Activated naive CD4-positive, alpha-beta T cell treated with anti-CD3 and anti-CD28 coated beads, Interleukin-2, amount 10 ng/mL, durations not matched to agents 7 days and 5 days (primary cell): ENCODE data around the gene SORCS2.
"Not testable (repeated sequence)": the region's sequence is repeated elsewhere in the genome, so short reads cannot be mapped to it uniquely, and the experiment has no call there.

ENCODE experiments used
- CTCF ChIA-PET: fragments of 350-600 bp; sonication (Branson Sonifier 250); formaldehyde crosslinking; loops from one replicate; lab custom pipeline; 2021; ENCODE audit warnings: antibody characterized with exemption; lab: Charles Lee
- DNase-seq: peaks from one replicate; pipeline ENCODE4 v3.0.0-alpha.2; 2020
- H3K27ac Mint-ChIP-seq: one replicate; pipeline ENCODE4 v1.8.0; 2021; ENCODE audit warnings: mild to moderate bottlenecking, moderate library complexity, mixed read lengths
- H3K27me3 Mint-ChIP-seq: one replicate; pipeline ENCODE4 v1.8.0; 2021; ENCODE audit warnings: mild to moderate bottlenecking, mixed read lengths
- H3K36me3 Mint-ChIP-seq: one replicate; pipeline ENCODE4 v1.8.0; 2021; ENCODE audit warnings: mixed read lengths
- H3K4me1 Mint-ChIP-seq: one replicate; pipeline ENCODE4 v1.8.0; 2021; ENCODE audit warnings: mixed read lengths
- H3K4me3 Mint-ChIP-seq: one replicate; pipeline ENCODE4 v1.8.0; 2021; ENCODE audit warnings: mild to moderate bottlenecking, moderate library complexity, mixed read lengths
- H3K9me3 Mint-ChIP-seq: one replicate; pipeline ENCODE4 v1.8.0; 2021; ENCODE audit warnings: mixed read lengths

The SORCS2 gene

DNA sequence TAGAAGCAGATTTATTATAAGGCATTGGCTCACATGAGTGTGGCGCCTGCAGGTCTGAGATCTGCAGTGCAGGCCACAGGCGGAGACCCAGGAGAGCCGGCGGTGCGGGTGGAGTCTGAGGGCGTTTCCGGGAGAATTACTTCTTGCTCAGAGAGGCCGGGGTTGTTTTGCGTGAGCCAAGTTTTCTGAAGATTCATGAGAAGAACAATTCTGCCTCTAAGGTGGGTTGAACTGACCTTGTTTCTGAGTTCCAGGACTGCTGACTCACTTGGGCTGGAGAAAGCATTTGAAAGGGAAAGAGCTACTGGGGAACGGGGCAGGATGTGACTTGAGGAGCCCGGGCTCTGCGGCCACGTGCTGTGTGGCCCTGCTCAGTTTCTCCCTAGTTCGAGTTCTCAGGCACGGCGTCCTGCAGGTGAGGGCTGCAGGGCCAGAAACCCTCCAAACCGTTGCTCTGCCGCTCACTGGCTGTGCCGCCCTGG, 36.7 kb upstream of the SORCS2 start:
- CTCF ChIA-PET = interaction anchor here (0.6 kb wide), 1 partner anchor 308 kb away, joined by 3 read pairs; no protein-coding TSS in a partner anchor
- no peak overlapping the region for H3K27ac Mint-ChIP-seq
- H3K4me3 Mint-ChIP-seq = no peak overlapping the region
- peak; percentile 20 for DNase-seq
- H3K4me1 Mint-ChIP-seq = no peaks in the 10 kb centered on the region
- peaks cover 48% of the 10 kb centered on the region for H3K27me3 Mint-ChIP-seq
- H3K36me3 Mint-ChIP-seq = no peaks in the 10 kb centered on the region
- H3K9me3 Mint-ChIP-seq = no peaks in the 10 kb centered on the region

DNA sequence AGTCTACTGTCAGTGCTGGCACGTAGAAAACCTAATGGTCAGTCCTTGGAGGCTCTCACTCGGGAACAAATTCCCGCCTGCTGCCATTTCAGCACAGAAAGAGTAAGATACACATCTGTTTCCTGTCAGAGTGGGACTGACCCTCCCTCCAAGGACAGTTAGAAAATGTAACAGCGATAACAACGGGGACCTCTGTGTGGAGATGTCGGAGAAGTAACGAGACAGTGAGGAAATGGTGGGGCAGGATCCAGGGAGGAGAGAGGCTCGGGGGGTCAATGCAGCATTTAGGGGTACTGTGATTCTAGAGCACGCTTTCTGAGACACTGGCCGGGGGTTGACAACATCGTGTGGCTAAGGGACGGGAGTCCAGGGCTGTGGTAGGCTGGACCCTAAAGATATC, 36.0 kb upstream of the SORCS2 start:
- CTCF ChIA-PET = no interaction called here
- Mint-ChIP-seq H3K27ac (no peak overlapping the region), H3K4me1 (no peaks in the 10 kb centered on the region), H3K36me3 (no peaks in the 10 kb centered on the region), H3K4me3 (no peak overlapping the region), H3K27me3 (peaks cover 46% of the 10 kb centered on the region), H3K9me3 (no peaks in the 10 kb centered on the region)
- DNase-seq = peak; percentile 14

DNA sequence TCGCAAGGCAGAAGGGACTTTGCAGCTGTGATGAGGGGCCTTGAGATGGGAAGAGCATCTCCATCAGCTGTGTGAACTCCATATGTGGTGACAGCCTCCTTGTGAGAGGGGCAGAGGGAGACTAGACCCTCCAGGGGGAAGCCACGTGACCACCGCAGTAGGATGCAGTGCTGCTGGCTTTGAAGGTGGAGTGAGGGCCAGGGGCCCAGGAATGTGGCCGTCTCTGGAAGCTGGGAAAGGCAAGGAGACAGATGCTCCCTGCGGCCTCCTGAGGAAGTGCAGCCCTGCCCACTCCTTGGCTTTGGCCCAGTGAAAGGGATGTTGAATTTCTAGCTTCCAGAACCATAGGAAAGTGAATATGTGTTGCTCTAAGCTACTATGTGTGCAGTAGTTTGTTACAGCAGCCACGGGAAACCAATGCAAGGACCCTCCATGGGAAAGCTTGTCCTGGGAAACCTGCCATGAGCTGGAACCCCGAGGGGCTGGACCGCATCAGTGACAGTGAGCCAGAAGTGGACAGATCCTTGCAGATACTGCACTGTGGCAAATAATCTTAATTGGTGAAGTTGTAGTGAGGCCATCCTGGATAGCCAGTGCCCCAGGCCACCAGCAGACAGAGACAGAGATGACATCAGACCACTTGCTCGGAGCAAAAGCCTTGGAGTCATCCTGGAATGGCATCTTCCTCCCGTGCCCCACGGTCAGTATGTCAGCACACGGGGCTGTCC, 35.4 kb upstream of the SORCS2 start:
- peak; percentile 11 for DNase-seq
- H3K27ac Mint-ChIP-seq = no peak overlapping the region
- H3K27me3 Mint-ChIP-seq = peaks cover 44% of the 10 kb centered on the region
- CTCF ChIA-PET = no interaction called here
- H3K4me1 Mint-ChIP-seq = no peaks in the 10 kb centered on the region
- no peaks in the 10 kb centered on the region for H3K9me3 Mint-ChIP-seq
- no peak overlapping the region for H3K4me3 Mint-ChIP-seq
- no peaks in the 10 kb centered on the region for H3K36me3 Mint-ChIP-seq

DNA sequence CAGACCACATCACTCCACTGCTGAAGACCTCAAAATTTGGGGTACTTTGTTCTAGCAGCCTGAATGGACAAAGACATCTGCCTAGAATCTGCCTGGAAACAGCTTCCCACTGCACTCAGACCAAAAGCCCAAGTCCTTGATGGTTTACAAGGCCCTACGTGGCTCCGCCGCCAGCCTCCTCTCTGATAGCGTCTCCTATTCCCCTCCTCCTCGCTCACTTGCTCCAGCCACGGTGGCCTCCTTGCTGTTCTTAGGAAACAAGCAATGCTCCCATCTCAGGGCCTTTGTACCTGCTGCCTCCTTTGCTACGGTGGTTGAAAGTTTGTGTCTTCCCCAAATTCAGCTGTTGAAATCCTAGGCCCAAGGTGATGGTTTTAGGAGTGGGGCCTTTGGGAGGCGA, 34.7 kb upstream of the SORCS2 start:
- H3K27ac Mint-ChIP-seq = no peak overlapping the region
- no peaks in the 10 kb centered on the region for H3K4me1 Mint-ChIP-seq
- DNase-seq = no peak
- CTCF ChIA-PET = interaction anchor here (1.1 kb wide), 1 partner anchor 562 kb away, joined by 3 read pairs; no protein-coding TSS in a partner anchor
- H3K4me3 Mint-ChIP-seq = no peak overlapping the region
- no peaks in the 10 kb centered on the region for H3K36me3 Mint-ChIP-seq
- H3K9me3 Mint-ChIP-seq = no peaks in the 10 kb centered on the region
- peaks cover 44% of the 10 kb centered on the region for H3K27me3 Mint-ChIP-seq

DNA sequence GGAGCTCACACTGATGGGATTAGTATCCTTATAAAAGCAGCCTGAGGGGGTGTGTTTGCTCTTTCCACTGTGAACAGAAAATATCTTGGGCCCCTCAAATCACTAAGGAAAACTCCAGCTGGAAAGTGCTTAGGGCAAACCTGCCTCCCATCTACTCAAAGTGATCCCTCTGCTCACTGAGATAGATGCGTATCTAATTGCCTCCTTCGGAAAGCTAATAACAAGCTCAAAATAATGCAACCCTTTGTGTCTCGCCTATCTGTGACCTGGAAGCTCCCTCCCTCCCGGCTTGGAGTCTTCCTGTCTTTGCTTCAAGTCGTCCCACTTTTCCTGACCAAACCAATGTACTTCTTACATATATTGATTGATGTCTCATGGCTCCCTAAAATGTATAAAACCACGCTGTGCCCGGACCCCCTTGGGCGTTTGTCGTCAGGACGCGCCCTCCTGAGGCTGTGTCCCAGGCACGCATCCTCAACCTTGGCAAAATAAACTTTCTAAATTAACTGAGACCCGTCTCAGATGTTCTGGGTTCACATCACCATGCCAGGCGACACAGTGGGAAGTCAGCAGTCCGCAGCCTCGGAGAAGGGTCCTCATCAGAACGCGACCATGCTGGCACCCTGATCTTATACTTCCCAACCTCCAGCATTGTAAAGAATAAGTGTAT, 34.1 kb upstream of the SORCS2 start:
- CTCF ChIA-PET = interaction anchor here (1.1 kb wide), 1 partner anchor 562 kb away, joined by 3 read pairs; no protein-coding TSS in a partner anchor
- H3K4me3 Mint-ChIP-seq = no peak overlapping the region
- H3K9me3 Mint-ChIP-seq = no peaks in the 10 kb centered on the region
- no peaks in the 10 kb centered on the region for H3K36me3 Mint-ChIP-seq
- H3K27me3 Mint-ChIP-seq = peaks cover 44% of the 10 kb centered on the region
- DNase-seq = peak; percentile 4
- no peak overlapping the region for H3K27ac Mint-ChIP-seq
- no peaks in the 10 kb centered on the region for H3K4me1 Mint-ChIP-seq

DNA sequence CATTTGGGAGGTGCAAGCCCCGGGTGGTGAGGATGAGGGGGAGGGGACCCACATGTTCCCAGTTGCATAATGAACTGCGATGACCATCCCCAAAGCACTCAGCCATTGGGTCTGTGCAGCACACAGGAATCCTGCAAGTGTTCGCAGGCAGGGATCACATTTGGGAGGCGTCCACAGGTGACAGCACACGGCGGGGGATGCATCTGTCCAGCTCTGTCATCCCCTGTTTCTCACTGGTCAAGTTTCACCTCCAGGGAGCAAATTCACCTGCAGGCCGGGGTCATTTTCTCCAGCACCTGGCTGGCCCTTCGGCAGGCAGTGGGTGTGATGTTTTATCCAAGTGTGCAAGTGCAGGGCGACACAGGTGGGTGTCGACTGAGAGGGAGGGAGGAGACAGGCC, 33.3 kb upstream of the SORCS2 start:
- peak; percentile 17 for DNase-seq
- H3K36me3 Mint-ChIP-seq = no peaks in the 10 kb centered on the region
- CTCF ChIA-PET = no interaction called here
- no peak overlapping the region for H3K4me3 Mint-ChIP-seq
- H3K4me1 Mint-ChIP-seq = no peaks in the 10 kb centered on the region
- peaks cover 41% of the 10 kb centered on the region for H3K27me3 Mint-ChIP-seq
- H3K9me3 Mint-ChIP-seq = no peaks in the 10 kb centered on the region
- no peak overlapping the region for H3K27ac Mint-ChIP-seq

DNA sequence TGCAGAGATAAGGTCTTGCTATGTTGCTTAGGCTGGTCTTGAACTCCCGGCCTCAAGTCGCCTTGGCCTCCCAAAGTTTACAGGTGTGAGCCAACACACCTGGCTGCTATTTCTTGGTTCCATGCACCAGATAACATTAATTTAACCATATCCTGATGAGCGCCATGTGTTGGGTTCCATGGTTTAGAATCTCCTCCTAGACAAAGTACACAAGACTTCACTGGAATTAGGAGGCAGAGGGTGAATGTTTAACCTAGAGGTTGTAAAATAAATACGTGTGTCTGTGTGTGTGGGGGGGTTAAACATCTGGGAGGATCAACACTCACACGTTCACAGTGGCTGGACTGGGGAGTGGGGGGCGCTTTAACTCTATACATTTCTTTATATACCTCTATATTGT, 32.4 kb upstream of the SORCS2 start:
- CTCF ChIA-PET = no interaction called here
- no peaks in the 10 kb centered on the region for H3K36me3 Mint-ChIP-seq
- H3K4me1 Mint-ChIP-seq = no peaks in the 10 kb centered on the region
- H3K4me3 Mint-ChIP-seq = no peak overlapping the region
- H3K9me3 Mint-ChIP-seq = no peaks in the 10 kb centered on the region
- no peak overlapping the region for H3K27ac Mint-ChIP-seq
- no peak for DNase-seq
- H3K27me3 Mint-ChIP-seq = peaks cover 37% of the 10 kb centered on the region

DNA sequence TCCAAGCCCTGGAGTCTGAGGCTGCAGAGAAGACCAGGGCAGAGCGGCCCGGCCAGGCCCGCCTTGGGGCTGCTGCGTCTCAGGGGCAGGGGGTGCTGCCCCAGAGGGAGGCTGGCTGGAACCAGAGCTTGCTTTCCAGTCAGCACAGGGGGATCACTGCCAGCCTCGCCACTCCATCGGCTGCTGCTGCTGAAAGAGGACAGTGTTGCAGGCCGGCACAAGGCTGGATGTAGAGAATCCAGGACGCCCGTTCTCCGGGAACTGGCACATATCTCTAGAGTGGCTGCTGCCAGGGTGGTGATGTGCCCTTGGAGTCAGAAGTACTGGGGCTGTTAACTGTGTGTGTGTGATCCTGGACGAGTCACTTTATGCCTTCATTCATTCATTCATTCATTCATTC, 31.9 kb upstream of the SORCS2 start:
- Mint-ChIP-seq H3K9me3 (no peaks in the 10 kb centered on the region), H3K27ac (no peak overlapping the region), H3K4me3 (no peak overlapping the region), H3K36me3 (no peaks in the 10 kb centered on the region), H3K4me1 (no peaks in the 10 kb centered on the region), H3K27me3 (peaks cover 36% of the 10 kb centered on the region)
- DNase-seq = peak; percentile 8
- CTCF ChIA-PET = no interaction called here

DNA sequence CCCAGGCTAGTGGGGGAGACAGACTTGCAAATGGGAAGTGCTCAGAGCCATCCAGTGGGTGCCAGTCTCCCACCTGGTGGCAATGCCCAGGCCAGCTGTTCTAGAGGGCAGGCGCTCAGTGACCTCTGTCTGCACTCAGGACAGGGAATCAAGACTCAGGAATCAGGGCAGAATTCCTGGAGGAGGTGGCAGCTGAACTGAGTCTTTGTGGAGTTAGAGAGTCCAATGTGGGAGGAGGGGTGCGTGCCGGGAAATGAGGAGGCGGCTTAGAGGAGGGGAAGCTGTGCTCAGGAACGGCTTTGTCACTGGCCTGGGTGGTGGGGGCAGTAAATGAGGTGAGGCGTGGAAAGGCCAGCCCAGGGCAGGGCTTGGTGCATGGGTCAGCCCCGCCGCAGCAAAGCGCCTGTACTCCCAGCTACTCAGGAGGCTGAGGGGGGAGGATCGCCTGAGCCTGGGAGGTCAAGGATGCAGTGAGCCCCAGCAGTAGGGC, 31.3 kb upstream of the SORCS2 start:
- CTCF ChIA-PET = no interaction called here
- Mint-ChIP-seq H3K4me3 (no peak overlapping the region), H3K9me3 (no peaks in the 10 kb centered on the region), H3K4me1 (no peaks in the 10 kb centered on the region), H3K27ac (no peak overlapping the region), H3K27me3 (peaks cover 31% of the 10 kb centered on the region), H3K36me3 (no peaks in the 10 kb centered on the region)
- peak; percentile 10 for DNase-seq

DNA sequence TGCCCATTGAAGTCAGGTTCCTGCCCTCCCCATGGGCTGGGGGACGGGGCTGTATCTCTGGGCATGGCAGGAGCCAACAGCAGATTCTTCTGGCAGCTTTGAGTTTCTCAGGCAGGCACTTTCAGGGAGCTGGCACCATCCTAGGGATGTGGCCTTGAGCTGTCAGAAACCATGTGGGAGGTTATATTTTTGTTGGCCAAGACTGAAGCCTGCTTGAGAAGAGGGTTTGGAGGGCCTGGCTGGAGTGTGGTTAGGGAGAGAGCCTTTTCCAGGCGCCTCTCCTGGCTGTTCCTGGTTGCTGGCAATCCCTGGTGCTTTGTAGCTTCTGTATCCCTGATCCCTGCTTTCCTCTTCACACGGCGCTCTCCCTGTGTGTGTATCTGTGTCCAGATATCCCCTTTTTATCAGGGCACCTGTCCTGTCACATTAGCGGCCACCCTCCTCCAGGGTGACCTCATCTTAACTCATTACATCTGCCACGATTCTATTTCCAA, 30.6 kb upstream of the SORCS2 start:
- Mint-ChIP-seq H3K4me3 (no peak overlapping the region), H3K36me3 (no peaks in the 10 kb centered on the region), H3K9me3 (no peaks in the 10 kb centered on the region), H3K27ac (no peak overlapping the region), H3K27me3 (peaks cover 24% of the 10 kb centered on the region), H3K4me1 (no peaks in the 10 kb centered on the region)
- peak; percentile 8 for DNase-seq
- CTCF ChIA-PET = no interaction called here

DNA sequence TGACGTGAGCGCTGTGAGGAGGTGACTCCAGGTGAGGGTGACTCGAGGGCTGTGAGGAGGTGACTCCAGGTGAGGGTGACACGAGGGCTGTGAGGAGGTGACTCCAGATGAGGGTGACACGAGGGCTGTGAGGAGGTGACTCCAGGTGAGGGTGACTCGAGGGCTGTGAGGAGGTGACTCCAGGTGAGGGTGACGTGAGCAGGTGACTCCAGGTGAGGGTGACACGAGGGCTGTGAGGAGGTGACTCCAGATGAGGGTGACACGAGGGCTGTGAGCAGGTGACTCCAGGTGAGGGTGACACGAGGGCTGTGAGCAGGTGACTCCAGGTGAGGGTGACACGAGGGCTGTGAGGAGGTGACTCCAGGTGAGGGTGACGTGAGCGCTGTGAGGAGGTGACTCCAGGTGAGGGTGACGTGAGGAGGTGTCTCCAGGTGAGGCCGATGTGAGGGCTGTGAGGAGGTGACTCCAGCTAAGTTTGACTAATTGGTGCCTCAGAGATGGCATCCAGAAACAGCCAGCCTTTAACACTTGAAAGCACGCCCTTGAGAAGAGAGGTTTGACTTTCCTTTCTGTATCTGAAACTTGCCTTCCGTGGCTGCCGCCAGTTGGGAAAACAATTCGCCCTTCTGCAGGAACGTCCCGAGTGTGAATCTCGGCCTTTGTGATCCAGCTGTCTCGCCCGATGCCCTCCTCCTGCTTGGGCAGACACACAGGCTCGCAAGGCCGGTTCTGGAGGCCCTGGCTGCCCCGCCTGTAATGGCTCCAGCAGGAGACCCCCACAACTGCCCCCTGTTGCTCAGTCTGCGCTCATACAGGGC, 27.1 kb upstream of the SORCS2 start:
- CTCF ChIA-PET, H3K27me3 Mint-ChIP-seq: not testable (repeated sequence)

DNA sequence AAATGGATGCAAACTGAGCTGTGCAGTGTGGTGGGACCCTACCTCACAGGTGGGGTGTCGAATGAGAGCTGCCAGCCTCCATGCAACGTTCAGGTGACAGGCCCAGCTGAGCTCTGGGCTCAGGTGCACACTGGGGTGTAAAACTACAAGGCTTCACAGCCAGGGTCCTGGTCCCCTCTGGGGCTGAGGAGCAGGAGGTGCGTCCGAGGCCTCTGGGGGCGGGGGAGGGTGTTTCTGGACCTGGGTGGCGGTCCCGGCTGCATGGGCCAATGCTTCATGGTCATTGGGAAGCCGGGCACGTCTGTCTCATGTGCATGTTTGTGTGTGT, 26.5 kb upstream of the SORCS2 start:
- no peaks in the 10 kb centered on the region for H3K36me3 Mint-ChIP-seq
- no peak overlapping the region for H3K27ac Mint-ChIP-seq
- no peak for DNase-seq
- CTCF ChIA-PET = no interaction called here
- no peaks in the 10 kb centered on the region for H3K9me3 Mint-ChIP-seq
- H3K4me3 Mint-ChIP-seq = no peak overlapping the region
- peaks cover 8% of the 10 kb centered on the region for H3K4me1 Mint-ChIP-seq
- H3K27me3 Mint-ChIP-seq = peaks cover 8% of the 10 kb centered on the region

More for the DNA sequence above, 27.1 kb upstream of the SORCS2 start:
- H3K9me3 Mint-ChIP-seq, H3K4me3 Mint-ChIP-seq, H3K36me3 Mint-ChIP-seq, H3K4me1 Mint-ChIP-seq, H3K27ac Mint-ChIP-seq, DNase-seq: not testable (repeated sequence)

DNA sequence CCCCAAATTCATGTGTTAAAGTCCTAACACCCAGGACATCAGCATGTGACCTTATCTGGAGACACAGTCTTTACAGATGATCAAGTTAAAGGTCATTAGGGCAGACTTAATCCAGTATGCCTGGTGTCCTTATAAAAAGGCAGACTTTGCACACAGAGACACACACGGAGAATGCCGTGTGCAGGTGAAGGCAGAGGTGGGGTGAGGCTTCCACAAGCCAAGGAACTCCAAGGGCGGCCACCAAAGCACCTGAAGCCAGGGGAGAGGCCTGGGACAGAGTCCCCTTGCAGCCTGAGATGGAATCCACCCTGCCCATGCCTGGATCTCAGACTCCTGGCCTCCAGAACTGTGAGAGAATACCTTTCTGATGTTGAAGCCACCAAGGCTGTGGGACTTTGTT, 26.1 kb upstream of the SORCS2 start:
- CTCF ChIA-PET = no interaction called here

DNA sequence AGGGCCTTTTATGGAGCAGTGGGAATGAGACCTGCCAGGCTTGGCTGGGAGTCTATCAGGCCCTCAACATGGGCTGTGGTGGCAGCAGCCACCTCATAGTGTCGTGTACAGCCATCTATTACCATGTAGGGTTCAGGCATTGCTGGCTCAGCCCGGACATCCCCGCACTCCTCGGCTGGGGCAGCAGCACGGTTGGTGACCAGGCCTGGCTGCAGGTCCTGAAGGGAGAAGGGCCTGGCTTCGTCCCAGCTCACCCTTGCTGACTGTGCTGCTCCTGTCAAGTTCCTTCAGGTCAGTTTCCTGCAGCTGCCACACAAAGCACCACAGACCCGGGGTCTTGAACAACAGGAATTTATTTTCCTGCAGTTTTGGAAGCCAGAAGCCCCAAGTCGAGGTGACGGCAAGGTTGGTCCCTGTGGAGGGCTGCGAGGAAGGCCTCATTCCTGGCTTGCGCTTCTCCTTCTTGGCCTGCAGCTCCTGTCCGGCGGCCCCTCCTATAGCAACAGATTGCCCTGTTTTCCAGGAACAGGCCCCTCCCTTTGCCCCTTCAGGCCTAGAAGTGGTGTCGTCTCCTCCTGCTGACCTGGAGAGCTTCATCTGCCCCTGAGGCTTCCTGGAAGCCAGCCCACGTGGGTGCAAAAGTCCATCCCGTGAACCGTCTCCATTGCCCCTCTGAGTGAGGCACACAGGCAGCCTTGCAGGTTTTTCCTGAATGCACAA, 25.2 kb upstream of the SORCS2 start:
- Mint-ChIP-seq H3K36me3 (no peaks in the 10 kb centered on the region), H3K27me3 (peaks cover 8% of the 10 kb centered on the region), H3K9me3 (no peaks in the 10 kb centered on the region), H3K27ac (no peak overlapping the region), H3K4me3 (no peak overlapping the region), H3K4me1 (peaks cover 8% of the 10 kb centered on the region)
- no peak for DNase-seq
- CTCF ChIA-PET = no interaction called here

More for the DNA sequence above, 26.1 kb upstream of the SORCS2 start:
- H3K4me3 Mint-ChIP-seq = no peak overlapping the region
- H3K36me3 Mint-ChIP-seq = no peaks in the 10 kb centered on the region
- peaks cover 8% of the 10 kb centered on the region for H3K4me1 Mint-ChIP-seq
- H3K27me3 Mint-ChIP-seq = peaks cover 5% of the 10 kb centered on the region
- H3K27ac Mint-ChIP-seq = no peak overlapping the region
- H3K9me3 Mint-ChIP-seq = no peaks in the 10 kb centered on the region
- no peak for DNase-seq
